PC-9 (cell line): ENCODE measurements around the gene PDLIM5. TPM values are rescaled to one million over a fixed set of nuclear protein-coding genes. Genes with fewer than 3 reads are reported as not detected.

ENCODE experiments used
- BruUV-seq: library from RNA; stranded (reverse); fragments of 400-500 nt; replicated peaks from 2 replicates; lab custom pipeline; 2021; lab: Mats Ljungman, UMichigan
- CTCF ChIA-PET: fragments of 300-600 bp; sonication (Branson Sonifier 250); formaldehyde crosslinking; loops from one replicate; lab custom pipeline; 2022; ENCODE audit warnings: antibody characterized with exemption; lab: Charles Lee
- POLR2A ChIA-PET: fragments of 300-600 bp; sonication (Branson Sonifier 250); formaldehyde crosslinking; loops from one replicate; lab custom pipeline; 2022; ENCODE audit warnings: antibody characterized with exemption; ENCODE audit not compliant: unreplicated experiment; lab: Charles Lee
- DNase-seq, 2 experiments: peaks; one replicate each; pipeline versions ENCODE4 v3.0.0 to v3.0.0-alpha.2; 2015 to 2022; ENCODE audit warnings: mixed read lengths in 1 of 2
- H2AFZ ChIP-seq: fragments of 200-600 bp; sonication (generic); 2 replicates; pipeline ENCODE4 v1.8.1; 2017; ENCODE audit warnings: antibody characterized with exemption
- H3F3A ChIP-seq: fragments of 200-600 bp; sonication (generic); 2 replicates; pipeline ENCODE4 v1.8.1; 2017; ENCODE audit warnings: antibody characterized with exemption, mild to moderate bottlenecking, low read depth; ENCODE audit not compliant: insufficient read depth
- H3K27ac ChIP-seq: fragments of 200-600 bp; sonication (generic); 2 replicates; pipeline ENCODE4 v1.6.1; 2016; ENCODE audit warnings: mixed run types
- H3K27me3 ChIP-seq: fragments of 200-600 bp; sonication (generic); 2 replicates; pipeline ENCODE4 v1.6.1; 2016; ENCODE audit warnings: low read depth, mixed run types; ENCODE audit not compliant: insufficient read depth
- H3K36me3 ChIP-seq: fragments of 200-600 bp; sonication (generic); 2 replicates; pipeline ENCODE4 v1.6.1; 2016; ENCODE audit warnings: low read depth, mixed run types
- H3K4me1 ChIP-seq: fragments of 200-600 bp; sonication (generic); replicated peaks from 2 replicates; pipeline ENCODE4 v1.6.1; 2016; ENCODE audit warnings: mixed run types; ENCODE audit not compliant: insufficient read depth
- H3K4me2 ChIP-seq: fragments of 200-600 bp; sonication (generic); 2 replicates; pipeline ENCODE4 v1.6.1; 2017; ENCODE audit warnings: mixed run types
- H3K4me3 ChIP-seq: fragments of 200-600 bp; sonication (generic); 2 replicates; pipeline ENCODE4 v1.6.1; 2016; ENCODE audit warnings: mixed run types
- H3K79me2 ChIP-seq: fragments of 200-600 bp; sonication (generic); 2 replicates; pipeline ENCODE4 v1.6.1; 2017; ENCODE audit warnings: low read depth, mixed run types
- H3K9me2 ChIP-seq: fragments of 200-600 bp; sonication (generic); 2 replicates; pipeline ENCODE4 v1.8.1; 2017; ENCODE audit warnings: mild to moderate bottlenecking; ENCODE audit not compliant: insufficient read depth
- H3K9me3 ChIP-seq: fragments of 200-600 bp; sonication (generic); 2 replicates; pipeline ENCODE4 v1.8.1; 2016; ENCODE audit warnings: low read depth; ENCODE audit not compliant: insufficient read depth
- H4K20me1 ChIP-seq: fragments of 200-600 bp; sonication (generic); 2 replicates; pipeline ENCODE4 v1.8.1; 2017; ENCODE audit not compliant: insufficient read depth
- CTCF ChIP-seq: fragments of 200-600 bp; sonication (generic); conservative IDR thresholded peaks from 2 replicates; pipeline ENCODE4 v1.6.1; 2017; ENCODE audit warnings: mixed run types, antibody characterized with exemption, mild to moderate bottlenecking, moderate library complexity
- EZH2 ChIP-seq: fragments of 200-600 bp; sonication (generic); IDR thresholded peaks from 2 replicates; pipeline ENCODE4 v1.8.0; 2017; ENCODE audit warnings: antibody characterized with exemption, low read depth
- intact Hi-C: fragments of 100-400 bp; cut with micrococcal nuclease; formaldehyde crosslinking; loops from one replicate; pipeline ENCODE4 v1.10.0; 2022; ENCODE audit not compliant: unreplicated experiment
- total RNA-seq: library from RNA; stranded (reverse); gene quantifications from 2 replicates; pipeline ENCODE4 v1.2.3, GENCODE V29; 2021

The PDLIM5 gene
- total RNA-seq, 1 experiment from 2014 or later, result 130 TPM

- intact Hi-C loops, result no loop called here
- 0 out of 2 replicates have a peak overlapping the region, but pooled peaks have one; percentile 26 for H3K27ac ChIP-seq
- H4K20me1 ChIP-seq, result no peaks in the 10 kb centered on the region
- no peak overlapping the region for H3K4me2 ChIP-seq
- H3K27me3 ChIP-seq, result no peaks in the 10 kb centered on the region
- no peak for DNase-seq
- no peaks in the 10 kb centered on the region for H3K9me2 ChIP-seq
- H3K4me1 ChIP-seq, result no peaks in the 10 kb centered on the region
- BruUV-seq, result no TSS peak
- H3K36me3 ChIP-seq, result no peaks in the 10 kb centered on the region
- POLR2A ChIA-PET, result no interaction called here
- H3F3A ChIP-seq, result no peaks in the 10 kb centered on the region
- no peaks in the 10 kb centered on the region for H3K79me2 ChIP-seq
- no peak overlapping the region for H3K4me3 ChIP-seq
- TF ChIP-seq CTCF, result no peak
- no peak for TF ChIP-seq EZH2
- CTCF ChIA-PET, result no interaction called here
- H3K9me3 ChIP-seq, result no peaks in the 10 kb centered on the region
- H2AFZ ChIP-seq, result no peak overlapping the region
These were observed 190.2 kb downstream of the PDLIM5 start for GRCh38 chr4:94641702-94642560.

DNA sequence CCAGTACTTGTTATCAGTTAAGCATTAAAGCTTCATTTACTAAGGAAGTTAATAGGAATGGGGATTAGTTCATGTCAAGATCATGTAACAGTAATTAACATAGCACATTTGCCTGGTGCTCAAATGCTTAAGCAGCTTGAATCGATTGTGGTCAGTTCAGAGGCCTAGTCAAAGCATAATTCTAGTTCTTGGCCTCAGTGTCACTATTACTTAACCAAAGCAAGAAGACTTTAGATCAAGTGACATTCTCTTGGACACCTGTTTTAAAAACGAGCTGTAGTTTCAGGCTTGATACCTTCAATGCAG lies 190.8 kb downstream of the PDLIM5 start:
- no peak for DNase-seq
- TF ChIP-seq CTCF (no peak), EZH2 (no peak)
- Histone ChIP-seq H2AFZ (no peak overlapping the region), H3K27ac (0 out of 2 replicates have a peak overlapping the region, but pooled peaks have one; percentile 26), H3K4me2 (no peak overlapping the region), H3K27me3 (no peaks in the 10 kb centered on the region), H3K9me3 (no peaks in the 10 kb centered on the region), H4K20me1 (no peaks in the 10 kb centered on the region), H3K79me2 (no peaks in the 10 kb centered on the region), H3K4me3 (no peak overlapping the region), H3K4me1 (no peaks in the 10 kb centered on the region), H3K9me2 (no peaks in the 10 kb centered on the region), H3F3A (no peaks in the 10 kb centered on the region), H3K36me3 (no peaks in the 10 kb centered on the region)
- BruUV-seq, result no TSS peak
- intact Hi-C loops, result no loop called here
- ChIA-PET POLR2A (no interaction called here), CTCF (no interaction called here)

DNA sequence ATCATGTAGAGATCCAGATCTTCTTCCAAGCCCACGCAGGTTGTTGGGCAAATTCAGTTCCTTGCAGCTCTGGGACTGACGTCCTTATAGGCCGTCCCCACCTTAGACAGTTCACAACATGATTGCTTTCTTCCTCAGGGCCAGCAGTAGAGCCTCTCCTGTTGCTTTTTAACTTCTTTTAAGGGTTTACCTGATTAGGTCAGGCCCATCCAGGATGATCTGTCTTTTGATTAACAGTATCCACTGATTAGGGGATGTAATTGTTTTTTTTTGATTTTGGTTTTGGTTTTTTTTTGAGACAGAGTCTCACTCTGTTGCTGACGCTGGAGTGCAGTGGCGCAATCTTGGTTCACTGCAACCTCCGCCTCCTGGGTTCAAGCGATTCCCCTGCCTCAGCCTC lies 197.0 kb downstream of the PDLIM5 start:
- Histone ChIP-seq H3K79me2 (no peaks in the 10 kb centered on the region), H3K4me1 (no peaks in the 10 kb centered on the region), H3K27me3 (no peaks in the 10 kb centered on the region), H3K9me3 (no peaks in the 10 kb centered on the region), H3K27ac (no peak overlapping the region), H3F3A (no peaks in the 10 kb centered on the region), H3K4me2 (no peak overlapping the region), H2AFZ (no peak overlapping the region), H3K9me2 (no peaks in the 10 kb centered on the region), H4K20me1 (no peaks in the 10 kb centered on the region), H3K36me3 (no peaks in the 10 kb centered on the region), H3K4me3 (no peak overlapping the region)
- CTCF ChIA-PET, result no interaction called here
- TF ChIP-seq EZH2 (no peak), CTCF (no peak)
- DNase-seq, result no peak
- POLR2A ChIA-PET, result no interaction called here
- intact Hi-C loops, result no loop called here
- no TSS peak for BruUV-seq
